Endodermal cell (in vitro differentiated cells): ENCODE measurements around the gene BBS7. TPM values are rescaled to one million over a fixed set of nuclear protein-coding genes. Genes with fewer than 3 reads are reported as not detected.

Source experiments
- DNase-seq: peaks from one replicate; pipeline ENCODE4 v3.0.0-alpha.2; 2017
- H3K27ac ChIP-seq: 2 replicates; pipeline ENCODE4 v1.5.1; 2013; ENCODE audit warnings: mild to moderate bottlenecking, low read depth, low read length, moderate library complexity
- H3K27me3 ChIP-seq: 2 replicates; pipeline ENCODE4 v1.6.1; 2013; ENCODE audit warnings: mild to moderate bottlenecking, low read length, moderate library complexity; ENCODE audit not compliant: insufficient read depth, control insufficient read depth, poor library complexity, severe bottlenecking
- H3K36me3 ChIP-seq: 2 replicates; pipeline ENCODE4 v1.7.0; 2013; ENCODE audit warnings: mild to moderate bottlenecking, low read length, moderate library complexity; ENCODE audit not compliant: control insufficient read depth, insufficient read depth
- H3K4me1 ChIP-seq: one replicate; pipeline ENCODE4 v1.7.0; 2013; ENCODE audit warnings: low read length; ENCODE audit not compliant: control insufficient read depth, insufficient read depth
- H3K4me3 ChIP-seq: 2 replicates; pipeline ENCODE4 v1.5.1; 2013; ENCODE audit warnings: mild to moderate bottlenecking, low read length, moderate library complexity
- H3K9ac ChIP-seq: 2 replicates; pipeline ENCODE4 v1.6.1; 2013; ENCODE audit warnings: mild to moderate bottlenecking, low read length, moderate library complexity; ENCODE audit not compliant: poor library complexity, severe bottlenecking; ENCODE audit errors: extremely low read depth
- H3K9me3 ChIP-seq: 2 replicates; pipeline ENCODE4 v1.6.1; 2013; ENCODE audit warnings: mild to moderate bottlenecking, low read length, moderate library complexity; ENCODE audit not compliant: control insufficient read depth
- H3K27ac Mint-ChIP-seq: 2 replicates; pipeline ENCODE4 v1.8.0; 2020; ENCODE audit warnings: mixed read lengths
- H3K27me3 Mint-ChIP-seq: 2 replicates; pipeline ENCODE4 v1.8.0; 2021; ENCODE audit warnings: mild to moderate bottlenecking, mixed read lengths; ENCODE audit not compliant: insufficient read depth
- H3K36me3 Mint-ChIP-seq: 2 replicates; pipeline ENCODE4 v1.8.0; 2020; ENCODE audit warnings: low read depth, mixed read lengths
- H3K4me1 Mint-ChIP-seq: 2 replicates; pipeline ENCODE4 v1.8.0; 2020; ENCODE audit warnings: mixed read lengths
- H3K4me3 Mint-ChIP-seq: 2 replicates; pipeline ENCODE4 v1.8.0; 2020; ENCODE audit warnings: mild to moderate bottlenecking, moderate library complexity, mixed read lengths
- H3K9me3 Mint-ChIP-seq: 2 replicates; pipeline ENCODE4 v1.8.0; 2020; ENCODE audit warnings: mild to moderate bottlenecking, mixed read lengths
- CTCF ChIP-seq: fragments of 200-600 bp; sonication (generic); conservative IDR thresholded peaks from 2 replicates; pipeline ENCODE4 v1.5.0; 2021; ENCODE audit warnings: antibody characterized with exemption, mild to moderate bottlenecking
- WGBS, 2 experiments: methylation state at CpG; one replicate each; pipeline versions ENCODE4 v1.1.5 to v1.1.7; 2013; ENCODE audit warnings: missing lambda C conversion rate in 2 of 2, mixed read lengths in 1 of 2; ENCODE audit not compliant: insufficient coverage in 1 of 2, insufficient read length in 1 of 2; 5-methylcytosine and 5-hydroxymethylcytosine counted together
- total RNA-seq, 2 donors: library from RNA; stranded (reverse); fragmentation: NEBNext Ultra II Directional in 1 of 2; extraction: Animal tissue kit (Norgen Biotek cat#: 25700) in 1 of 2; gene quantifications; 2 replicates in 1 of 2; 3 replicates in 1 of 2; pipeline ENCODE4 v1.2.1, GENCODE V29; 2021

BBS7 gene
- total RNA-seq, 2 donors from 2014 or later = 25.0 to 31.7 TPM

DNA sequence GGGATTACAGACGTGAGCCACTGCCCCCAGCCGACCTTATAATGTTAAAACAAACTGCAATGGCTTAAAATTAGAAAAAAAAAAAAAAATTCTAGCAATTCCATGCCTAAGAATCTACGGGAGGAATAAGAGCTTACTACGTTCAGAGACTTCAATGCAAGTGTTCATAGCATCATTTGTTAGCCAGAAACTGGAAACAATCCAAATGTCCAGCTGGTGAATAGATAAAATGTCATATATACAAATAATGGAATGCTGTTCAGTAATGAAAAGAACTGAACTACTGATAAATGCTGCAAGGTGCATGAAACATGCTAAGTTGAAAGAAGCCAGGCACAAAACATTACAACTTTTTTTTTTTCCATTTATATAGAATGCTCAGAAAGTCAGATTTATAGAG is 63.9 kb downstream of the BBS7 start:
- H3K4me1 Mint-ChIP-seq = peaks cover 6% of the 10 kb centered on the region
- no peaks in the 10 kb centered on the region for H3K27me3 ChIP-seq
- no peaks in the 10 kb centered on the region for H3K4me1 ChIP-seq
- H3K9ac ChIP-seq = no peak overlapping the region
- peaks cover 82% of the 10 kb centered on the region for H3K36me3 ChIP-seq
- DNase-seq = no peak
- no peak overlapping the region for H3K4me3 Mint-ChIP-seq
- no peaks in the 10 kb centered on the region for H3K27me3 Mint-ChIP-seq
- H3K27ac ChIP-seq = no peak overlapping the region
- no peak overlapping the region for H3K27ac Mint-ChIP-seq
- no peaks in the 10 kb centered on the region for H3K9me3 ChIP-seq
- 97 to 100% methylated on average over 1 to 4 of the region's 4 CpGs for WGBS, 2 experiments
- H3K36me3 Mint-ChIP-seq = peaks cover 57% of the 10 kb centered on the region
- H3K9me3 Mint-ChIP-seq = no peaks in the 10 kb centered on the region
- H3K4me3 ChIP-seq = no peak overlapping the region
- no peak for TF ChIP-seq CTCF

DNA sequence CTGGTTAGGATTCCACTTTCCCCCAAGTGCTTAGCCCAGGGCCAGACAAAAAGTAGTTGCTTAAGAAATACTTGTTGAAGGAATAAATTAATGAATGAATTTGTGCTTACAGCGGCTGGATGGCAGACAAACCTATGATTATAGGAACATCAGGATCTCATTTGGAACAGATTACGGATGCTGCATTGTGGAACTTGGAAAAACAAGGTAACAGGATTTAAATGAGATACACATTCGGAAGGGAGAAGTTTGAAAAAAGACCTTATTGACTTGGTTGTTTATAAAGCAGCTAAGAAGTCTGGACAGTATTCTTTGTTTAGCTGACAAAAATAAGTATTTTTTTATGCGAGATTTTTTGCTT is 68.6 kb downstream of the BBS7 start:
- Histone ChIP-seq H3K9me3 (no peaks in the 10 kb centered on the region), H3K27ac (peak overlapping the region; percentile 52), H3K36me3 (peaks cover 41% of the 10 kb centered on the region), H3K4me1 (no peaks in the 10 kb centered on the region), H3K9ac (peak overlapping the region; percentile 89), H3K4me3 (peak overlapping the region; percentile 93), H3K27me3 (no peaks in the 10 kb centered on the region)
- Mint-ChIP-seq H3K27me3 (peaks cover 4% of the 10 kb centered on the region), H3K27ac (peak overlapping the region; percentile 98), H3K4me3 (peak overlapping the region; percentile 86), H3K9me3 (no peaks in the 10 kb centered on the region), H3K36me3 (peaks cover 32% of the 10 kb centered on the region), H3K4me1 (peaks cover 8% of the 10 kb centered on the region)
- WGBS, 2 experiments = 18 to 39% methylated on average over 4 of the region's 4 CpGs
- no peak for TF ChIP-seq CTCF
- no peak for DNase-seq

GRCh38 chr4:121800961-121801714 is 69.1 kb downstream of the BBS7 start, which contains the start of gene EXOSC9:
TSS of gene EXOSC9 (plus strand) at chr4:121801323. CDS start at chr4:121801425, 102 bp downstream.
- Histone ChIP-seq H3K27me3 (no peaks in the 10 kb centered on the region), H3K36me3 (peaks cover 35% of the 10 kb centered on the region), H3K9me3 (no peaks in the 10 kb centered on the region), H3K4me3 (peak within 1 kb of the TSS; percentile 93), H3K4me1 (no peaks in the 10 kb centered on the region), H3K9ac (peak within 1 kb of the TSS; percentile 89), H3K27ac (peak within 1 kb of the TSS; percentile 52)
- Mint-ChIP-seq H3K27ac (peak within 1 kb of the TSS; percentile 98), H3K4me3 (peak within 1 kb of the TSS; percentile 86), H3K36me3 (peaks cover 27% of the 10 kb centered on the region), H3K4me1 (peaks cover 8% of the 10 kb centered on the region), H3K27me3 (peaks cover 4% of the 10 kb centered on the region), H3K9me3 (no peaks in the 10 kb centered on the region)
- TF ChIP-seq CTCF = no peak
- peak; percentile 98 for DNase-seq
- 0 to 2% methylated on average over 20 to 48 of the region's 48 CpGs for WGBS, 2 experiments
